GM18861 (cell line): Measurements from ENCODE around the gene VAMP7.
"Not testable (repeated sequence)": the region's sequence is repeated elsewhere in the genome, so short reads cannot be mapped to it uniquely, and the experiment has no call there.

Experiments
- ATAC-seq: cut with Tn5 transposase; IDR thresholded peaks from one replicate; pipeline ENCODE4 v1.9.1; 2021; ENCODE audit not compliant: unreplicated experiment

Gene VAMP7

GRCh38 chrX:155900765-155901164, 19.6 kb downstream of the VAMP7 start:
- no peak for ATAC-seq

DNA sequence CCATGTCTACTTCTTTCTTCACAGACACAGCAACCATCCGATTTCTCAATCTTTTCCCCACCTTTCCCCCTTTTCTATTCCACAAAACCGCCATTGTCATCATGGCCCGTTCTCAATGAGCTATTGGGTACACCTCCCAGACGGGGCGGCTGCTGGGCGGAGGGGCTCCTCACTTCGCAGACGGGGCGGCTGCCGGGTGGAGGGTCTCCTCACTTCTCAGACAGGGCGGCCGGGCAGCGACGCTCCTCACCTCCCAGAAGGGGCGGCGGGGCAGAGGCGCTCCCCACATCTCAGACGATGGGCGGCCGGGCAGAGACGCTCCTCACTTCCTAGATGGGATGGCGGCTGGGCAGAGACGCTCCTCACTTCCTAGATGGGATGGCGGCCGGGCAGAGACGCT, 26.5 kb downstream of the VAMP7 start:
- ATAC-seq, result not testable (repeated sequence)

- peak; percentile 62 for ATAC-seq
Measured at GRCh38 chrX:155923200-155923599, 42.1 kb downstream of the VAMP7 start.

DNA sequence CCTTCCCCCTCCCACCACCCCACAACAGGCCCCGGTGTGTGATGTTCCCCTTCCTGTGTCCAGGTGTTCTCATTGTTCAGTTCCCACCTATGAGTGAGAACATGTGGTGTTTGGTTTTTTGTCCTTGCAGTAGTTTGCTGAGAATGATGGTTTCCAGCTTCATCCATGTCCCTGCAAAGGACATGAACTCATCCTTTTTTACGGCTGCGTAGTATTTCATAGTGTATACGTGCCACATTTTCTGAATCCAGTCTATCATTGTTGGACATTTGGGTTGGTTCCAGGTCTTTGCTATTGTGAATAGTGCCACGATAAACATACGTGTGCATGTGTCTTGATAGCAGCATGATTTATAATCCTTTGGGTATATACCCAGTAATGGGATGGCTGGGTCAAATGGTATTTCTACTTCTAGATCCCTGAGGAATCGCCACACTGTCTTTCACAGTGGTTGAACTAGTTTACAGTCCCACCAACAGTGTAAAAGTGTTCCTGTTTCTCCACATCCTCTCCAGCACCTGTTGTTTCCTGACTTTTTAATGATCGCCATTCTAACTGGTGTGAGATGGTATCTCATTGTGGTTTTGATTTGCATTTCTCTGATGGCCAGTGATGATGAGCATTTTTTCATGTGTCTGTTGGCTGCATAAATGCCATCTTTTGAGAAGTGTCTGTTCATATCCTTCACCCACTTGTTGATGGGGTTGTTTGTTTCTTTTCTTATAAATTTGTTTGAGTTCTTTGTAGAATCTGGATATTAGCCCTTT, 49.9 kb downstream of the VAMP7 start:
- not testable (repeated sequence) for ATAC-seq

DNA sequence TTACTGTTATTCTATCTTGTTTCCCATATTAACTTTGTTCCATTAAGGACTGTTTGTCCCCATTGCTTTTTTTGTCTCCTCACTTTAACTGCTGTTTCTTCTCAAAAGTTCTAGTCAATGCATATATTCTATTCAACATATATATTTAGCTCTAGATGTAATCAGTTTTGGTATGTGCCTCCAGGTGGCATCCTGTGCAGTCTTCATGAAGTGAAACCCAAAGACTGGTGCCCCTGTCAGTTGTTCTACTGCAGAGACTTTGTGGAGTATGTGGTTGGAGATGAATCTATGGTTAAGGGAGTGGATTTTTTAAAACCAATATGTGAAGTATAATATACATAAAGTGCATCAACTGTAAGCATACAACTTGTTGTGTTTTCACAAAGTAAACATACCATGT, 57.0 kb downstream of the VAMP7 start:
- no peak for ATAC-seq

DNA sequence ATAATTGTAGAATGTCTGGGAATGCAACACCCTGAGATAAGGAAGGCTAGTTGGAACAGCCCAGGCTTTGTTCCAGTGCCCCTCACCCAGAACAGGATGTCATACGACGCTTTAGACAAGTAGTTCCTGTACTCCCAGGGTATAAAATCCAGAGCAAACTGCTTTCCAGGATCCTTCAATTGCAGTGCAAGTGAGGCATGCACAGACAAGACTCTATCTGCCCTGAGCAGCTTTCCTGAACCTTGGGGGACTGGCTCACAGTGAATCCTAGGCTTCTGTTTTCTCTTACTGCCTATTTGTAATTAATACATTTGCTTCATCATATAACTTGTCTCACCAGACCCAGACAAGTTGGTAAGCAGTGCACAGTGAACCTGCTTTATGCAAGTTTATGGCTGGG, 68.0 kb downstream of the VAMP7 start:
- ATAC-seq, result no peak

- no peak for ATAC-seq
Measured at GRCh38 chrX:155951237-155951789, 70.2 kb downstream of the VAMP7 start.

DNA sequence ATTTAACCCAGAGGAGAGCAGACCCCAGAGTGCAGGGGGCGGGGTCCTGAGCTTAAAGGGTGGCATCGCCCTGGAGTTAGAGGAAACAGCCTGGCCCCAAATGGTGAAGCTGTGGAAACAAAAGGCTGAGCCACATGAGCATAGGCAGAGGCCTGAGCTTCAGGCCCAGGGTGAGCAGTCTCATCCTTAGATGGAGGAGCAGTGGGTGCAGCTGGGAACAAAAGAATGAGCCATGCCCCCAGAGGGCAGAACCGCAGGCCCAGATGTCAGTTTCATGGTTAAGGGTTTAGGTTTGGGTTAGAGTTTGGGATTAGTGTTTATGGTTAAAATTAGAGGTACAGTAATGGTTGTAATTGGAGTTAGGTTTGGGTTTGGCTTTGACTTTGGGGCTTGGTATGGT, 71.9 kb downstream of the VAMP7 start:
- no peak for ATAC-seq

- no peak for ATAC-seq
Measured at GRCh38 chrX:155954793-155955192, 73.6 kb downstream of the VAMP7 start.

- ATAC-seq, result no peak
Measured at GRCh38 chrX:155956099-155956498, 75.0 kb downstream of the VAMP7 start.

DNA sequence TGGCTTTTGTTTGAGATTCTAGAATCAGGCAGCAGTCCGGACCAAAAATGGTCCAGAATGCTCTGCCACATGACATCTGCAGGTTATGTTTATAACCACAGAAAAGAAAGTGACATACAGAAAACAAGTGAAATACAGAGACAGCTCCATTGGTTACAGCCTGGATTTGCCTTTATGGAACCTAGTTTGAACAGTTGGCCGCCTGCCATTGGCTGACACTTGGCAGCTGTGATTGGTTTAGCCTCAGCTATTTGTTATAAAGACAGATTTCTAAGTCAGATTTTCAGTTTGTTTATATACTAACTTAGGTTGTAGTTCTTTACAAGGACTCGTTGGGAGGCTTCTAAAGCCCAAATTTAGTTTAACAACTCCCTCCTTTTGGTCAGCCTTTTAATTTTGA, 75.5 kb downstream of the VAMP7 start:
- ATAC-seq, result no peak

DNA sequence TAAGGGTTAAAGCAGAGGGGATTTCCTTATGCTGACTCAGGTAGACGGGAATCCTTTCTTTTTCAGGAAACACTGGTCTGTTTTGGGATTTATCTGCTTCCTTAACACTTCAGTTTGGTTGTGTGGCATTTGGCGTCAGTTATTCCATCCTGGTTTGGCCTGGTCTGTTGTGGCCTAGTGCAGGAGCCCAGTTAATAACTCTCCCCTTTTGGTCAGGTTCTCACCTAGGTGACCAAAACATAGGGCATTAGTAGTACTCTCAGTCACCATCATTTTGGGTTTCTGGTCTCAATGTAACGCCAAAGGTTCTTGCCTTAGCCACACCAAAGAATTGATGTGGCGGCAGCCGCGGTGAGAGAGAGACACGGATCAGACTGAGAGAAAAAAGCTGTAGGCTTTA, 76.7 kb downstream of the VAMP7 start:
- ATAC-seq, result no peak

- no peak for ATAC-seq
Measured at GRCh38 chrX:155959018-155959587, 78.0 kb downstream of the VAMP7 start.

- ATAC-seq, result no peak
Measured at GRCh38 chrX:155962906-155963305, 81.8 kb downstream of the VAMP7 start.

- no peak for ATAC-seq
Measured at GRCh38 chrX:155966876-155967275, 85.7 kb downstream of the VAMP7 start.

GRCh38 chrX:155967653-155968325, 86.6 kb downstream of the VAMP7 start:
- no peak for ATAC-seq

GRCh38 chrX:155968326-155968661, 87.1 kb downstream of the VAMP7 start:
- ATAC-seq, result no peak

DNA sequence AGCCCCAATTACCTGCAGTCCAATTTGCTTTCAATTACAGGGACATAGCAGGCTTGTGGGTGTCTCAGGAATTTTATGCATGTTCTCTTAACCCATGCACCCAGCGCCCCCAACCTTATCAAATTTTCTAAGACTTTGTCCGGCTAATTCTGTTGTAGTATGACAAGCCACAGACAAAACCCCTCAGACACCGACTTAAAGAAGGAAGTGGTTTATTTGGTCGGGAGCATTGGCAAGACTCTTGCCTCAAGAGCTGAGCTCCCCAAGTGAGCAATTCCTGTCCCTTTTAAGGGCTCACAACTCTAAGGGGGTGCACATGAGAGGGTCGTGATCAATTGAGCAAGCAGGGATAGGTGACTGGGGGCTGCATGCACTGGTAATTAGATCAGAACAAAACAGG, 87.6 kb downstream of the VAMP7 start:
- no peak for ATAC-seq

- not testable (repeated sequence) for ATAC-seq
Measured at GRCh38 chrX:155971658-155972057, 90.5 kb downstream of the VAMP7 start.

DNA sequence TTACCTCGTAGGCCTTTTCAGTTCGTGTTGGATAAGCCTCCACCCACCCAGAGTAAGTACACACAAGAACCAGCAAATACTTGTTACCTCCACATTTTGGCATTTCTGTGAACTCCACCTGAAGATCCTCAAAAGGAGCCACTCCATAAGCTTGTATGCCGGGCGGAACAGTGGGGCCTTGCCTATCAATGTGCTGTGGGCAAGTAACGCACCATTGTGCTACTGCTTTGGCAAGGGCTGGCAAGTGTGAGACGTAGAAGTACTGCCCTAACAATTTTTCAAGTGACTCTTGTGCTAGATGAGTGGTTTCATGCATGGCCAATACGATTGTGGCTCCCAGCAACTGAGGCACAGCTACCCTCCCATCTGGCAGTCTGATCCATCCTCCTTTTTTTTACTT, 91.1 kb downstream of the VAMP7 start:
- ATAC-seq, result not testable (repeated sequence)

GRCh38 chrX:155983326-155983725, 102.2 kb downstream of the VAMP7 start:
- ATAC-seq, result no peak

DNA sequence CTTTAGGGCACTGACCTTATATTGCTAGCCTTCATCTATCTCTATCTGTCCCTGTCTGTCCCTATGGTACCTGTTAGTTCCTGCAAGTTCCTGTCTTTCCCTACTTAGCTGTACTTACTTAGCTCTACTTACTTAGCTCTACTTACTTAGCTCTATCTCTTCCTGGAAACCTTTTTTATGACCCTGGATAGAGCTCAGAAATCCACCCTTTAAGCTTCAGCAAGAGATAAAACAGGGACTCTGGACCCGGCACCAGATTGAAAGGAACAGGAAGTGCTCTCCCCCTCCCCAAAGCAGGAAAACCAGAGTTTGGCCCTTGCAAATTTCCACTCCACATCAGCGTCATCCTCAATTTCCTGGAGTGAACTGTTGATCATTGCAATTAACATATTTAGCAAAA, 104.1 kb downstream of the VAMP7 start:
- no peak for ATAC-seq
